Measurements from ENCODE around the gene TMEM18. TPM values are rescaled to one million over a fixed set of nuclear protein-coding genes. Genes with fewer than 3 reads are reported as not detected.

The TMEM18 gene
- total and polyA plus RNA-seq, 2 of the 13 experiments (the other 11 are each of a cell fraction or from before 2014, with no cell fraction given): 45.9 to 49.4 TPM

DNA sequence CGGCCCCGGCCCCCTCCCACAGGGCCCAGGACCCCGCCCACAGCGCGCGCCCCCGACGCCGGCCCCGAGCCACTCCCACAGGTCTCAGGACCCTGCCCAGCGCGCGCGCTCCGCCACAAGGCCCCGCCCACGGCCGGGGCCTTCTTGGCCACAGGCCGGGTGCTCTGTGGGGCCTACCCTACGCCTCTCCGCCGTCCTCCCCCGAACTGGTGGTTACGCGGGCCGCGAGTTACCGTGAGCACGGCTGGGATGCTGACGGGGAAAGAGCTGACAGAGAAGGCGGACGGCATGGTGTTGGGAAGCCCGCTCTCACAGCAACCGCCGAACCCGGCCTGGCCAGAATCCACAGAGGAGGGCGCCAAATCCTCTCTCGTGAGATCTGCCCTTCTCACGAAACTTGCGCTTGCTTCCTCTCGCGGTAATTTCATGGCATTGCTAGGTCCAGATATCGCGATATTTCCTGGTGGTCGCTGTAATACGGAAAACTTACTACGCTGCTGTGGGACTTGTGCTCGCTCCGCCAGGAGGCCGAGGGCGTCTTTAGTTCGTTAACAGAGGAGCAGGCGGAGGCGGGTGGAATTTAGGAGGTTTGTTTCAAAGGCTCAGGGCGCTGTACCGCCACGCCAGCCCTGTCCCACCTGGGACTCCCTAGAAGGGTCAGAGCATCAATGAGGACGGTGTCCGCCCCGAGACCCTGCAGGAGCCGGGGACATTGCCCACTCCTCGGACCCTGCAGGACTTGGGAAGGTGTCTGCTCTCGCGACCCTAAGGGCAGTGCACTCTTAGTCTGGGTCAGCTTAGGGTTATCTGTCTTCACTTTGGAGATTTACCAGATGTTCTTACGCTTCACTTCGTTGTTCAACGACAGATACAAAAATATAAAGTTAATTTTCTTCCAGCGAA is at the start of gene TMEM18 (continued):
- TF ChIP-seq, protein P1, sequence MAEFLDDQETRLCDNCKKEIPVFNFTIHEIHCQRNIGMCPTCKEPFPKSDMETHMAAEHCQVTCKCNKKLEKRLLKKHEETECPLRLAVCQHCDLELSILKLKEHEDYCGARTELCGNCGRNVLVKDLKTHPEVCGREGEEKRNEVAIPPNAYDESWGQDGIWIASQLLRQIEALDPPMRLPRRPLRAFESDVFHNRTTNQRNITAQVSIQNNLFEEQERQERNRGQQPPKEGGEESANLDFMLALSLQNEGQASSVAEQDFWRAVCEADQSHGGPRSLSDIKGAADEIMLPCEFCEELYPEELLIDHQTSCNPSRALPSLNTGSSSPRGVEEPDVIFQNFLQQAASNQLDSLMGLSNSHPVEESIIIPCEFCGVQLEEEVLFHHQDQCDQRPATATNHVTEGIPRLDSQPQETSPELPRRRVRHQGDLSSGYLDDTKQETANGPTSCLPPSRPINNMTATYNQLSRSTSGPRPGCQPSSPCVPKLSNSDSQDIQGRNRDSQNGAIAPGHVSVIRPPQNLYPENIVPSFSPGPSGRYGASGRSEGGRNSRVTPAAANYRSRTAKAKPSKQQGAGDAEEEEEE (CRISPR knock-in tag; IDR thresholded peaks at IDR 0.05; ENCODE audit: borderline replicate concordance): 0 out of 2 replicates have a peak, but pooled peaks have one; percentile 28
- TF ChIP-seq, protein P2, sequence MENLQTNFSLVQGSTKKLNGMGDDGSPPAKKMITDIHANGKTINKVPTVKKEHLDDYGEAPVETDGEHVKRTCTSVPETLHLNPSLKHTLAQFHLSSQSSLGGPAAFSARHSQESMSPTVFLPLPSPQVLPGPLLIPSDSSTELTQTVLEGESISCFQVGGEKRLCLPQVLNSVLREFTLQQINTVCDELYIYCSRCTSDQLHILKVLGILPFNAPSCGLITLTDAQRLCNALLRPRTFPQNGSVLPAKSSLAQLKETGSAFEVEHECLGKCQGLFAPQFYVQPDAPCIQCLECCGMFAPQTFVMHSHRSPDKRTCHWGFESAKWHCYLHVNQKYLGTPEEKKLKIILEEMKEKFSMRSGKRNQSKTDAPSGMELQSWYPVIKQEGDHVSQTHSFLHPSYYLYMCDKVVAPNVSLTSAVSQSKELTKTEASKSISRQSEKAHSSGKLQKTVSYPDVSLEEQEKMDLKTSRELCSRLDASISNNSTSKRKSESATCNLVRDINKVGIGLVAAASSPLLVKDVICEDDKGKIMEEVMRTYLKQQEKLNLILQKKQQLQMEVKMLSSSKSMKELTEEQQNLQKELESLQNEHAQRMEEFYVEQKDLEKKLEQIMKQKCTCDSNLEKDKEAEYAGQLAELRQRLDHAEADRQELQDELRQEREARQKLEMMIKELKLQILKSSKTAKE (CRISPR knock-in tag; IDR thresholded peaks at IDR 0.05; ENCODE audit: borderline replicate concordance): peak; percentile 30; the same call in 1 of the 2 replicates
- TF ChIP-seq TRIM24 (CRISPR knock-in tag; IDR thresholded peaks at IDR 0.05) (no peak), ATM (IDR thresholded peaks at IDR 0.05; ENCODE audit: borderline replicate concordance) (no peak), PAF1 (CRISPR knock-in tag; IDR thresholded peaks at IDR 0.05) (no peak), AHR (CRISPR knock-in tag; IDR thresholded peaks at IDR 0.05) (peak; percentile 92), PCBP1 (IDR thresholded peaks at IDR 0.05; ENCODE audit: borderline replicate concordance, low read depth, low read length) (peak; percentile 29; the same call in 1 of the 2 replicates), ZNF292 (CRISPR knock-in tag; IDR thresholded peaks at IDR 0.05; ENCODE audit: borderline replicate concordance, low read depth) (no peak), ZNF572 (CRISPR knock-in tag; IDR thresholded peaks at IDR 0.05) (peak; percentile 87; the same call in 1 of the 2 replicates), TP53 (CRISPR knock-in tag; conservative IDR thresholded peaks at IDR 0.05) (peak; percentile 90), RFX3 (CRISPR knock-in tag; IDR thresholded peaks at IDR 0.05) (peak; percentile 52; the same call in 1 of the 2 replicates), FOXA3 (CRISPR knock-in tag; IDR thresholded peaks at IDR 0.05) (peak; percentile 68), POLR2G (IDR thresholded peaks at IDR 0.05; ENCODE audit: low read depth, low read length) (peak; percentile 99)
- TF ChIP-seq, protein P3, sequence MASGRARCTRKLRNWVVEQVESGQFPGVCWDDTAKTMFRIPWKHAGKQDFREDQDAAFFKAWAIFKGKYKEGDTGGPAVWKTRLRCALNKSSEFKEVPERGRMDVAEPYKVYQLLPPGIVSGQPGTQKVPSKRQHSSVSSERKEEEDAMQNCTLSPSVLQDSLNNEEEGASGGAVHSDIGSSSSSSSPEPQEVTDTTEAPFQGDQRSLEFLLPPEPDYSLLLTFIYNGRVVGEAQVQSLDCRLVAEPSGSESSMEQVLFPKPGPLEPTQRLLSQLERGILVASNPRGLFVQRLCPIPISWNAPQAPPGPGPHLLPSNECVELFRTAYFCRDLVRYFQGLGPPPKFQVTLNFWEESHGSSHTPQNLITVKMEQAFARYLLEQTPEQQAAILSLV (CRISPR knock-in tag; IDR thresholded peaks at IDR 0.05; ENCODE audit: borderline replicate concordance): peak; percentile 76; the same call in 1 of the 2 replicates
- TF ChIP-seq, protein P4, sequence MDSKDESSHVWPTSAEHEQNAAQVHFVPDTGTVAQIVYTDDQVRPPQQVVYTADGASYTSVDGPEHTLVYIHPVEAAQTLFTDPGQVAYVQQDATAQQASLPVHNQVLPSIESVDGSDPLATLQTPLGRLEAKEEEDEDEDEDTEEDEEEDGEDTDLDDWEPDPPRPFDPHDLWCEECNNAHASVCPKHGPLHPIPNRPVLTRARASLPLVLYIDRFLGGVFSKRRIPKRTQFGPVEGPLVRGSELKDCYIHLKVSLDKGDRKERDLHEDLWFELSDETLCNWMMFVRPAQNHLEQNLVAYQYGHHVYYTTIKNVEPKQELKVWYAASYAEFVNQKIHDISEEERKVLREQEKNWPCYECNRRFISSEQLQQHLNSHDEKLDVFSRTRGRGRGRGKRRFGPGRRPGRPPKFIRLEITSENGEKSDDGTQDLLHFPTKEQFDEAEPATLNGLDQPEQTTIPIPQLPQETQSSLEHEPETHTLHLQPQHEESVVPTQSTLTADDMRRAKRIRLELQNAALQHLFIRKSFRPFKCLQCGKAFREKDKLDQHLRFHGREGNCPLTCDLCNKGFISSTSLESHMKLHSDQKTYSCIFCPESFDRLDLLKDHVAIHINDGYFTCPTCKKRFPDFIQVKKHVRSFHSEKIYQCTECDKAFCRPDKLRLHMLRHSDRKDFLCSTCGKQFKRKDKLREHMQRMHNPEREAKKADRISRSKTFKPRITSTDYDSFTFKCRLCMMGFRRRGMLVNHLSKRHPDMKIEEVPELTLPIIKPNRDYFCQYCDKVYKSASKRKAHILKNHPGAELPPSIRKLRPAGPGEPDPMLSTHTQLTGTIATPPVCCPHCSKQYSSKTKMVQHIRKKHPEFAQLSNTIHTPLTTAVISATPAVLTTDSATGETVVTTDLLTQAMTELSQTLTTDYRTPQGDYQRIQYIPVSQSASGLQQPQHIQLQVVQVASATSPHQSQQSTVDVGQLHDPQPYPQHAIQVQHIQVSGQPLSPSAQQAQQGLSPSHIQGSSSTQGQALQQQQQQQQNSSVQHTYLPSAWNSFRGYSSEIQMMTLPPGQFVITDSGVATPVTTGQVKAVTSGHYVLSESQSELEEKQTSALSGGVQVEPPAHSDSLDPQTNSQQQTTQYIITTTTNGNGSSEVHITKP (CRISPR knock-in tag; IDR thresholded peaks at IDR 0.05; ENCODE audit: low read depth): peak; percentile 68; the same call in 1 of the 2 replicates
- TF ChIP-seq, protein P5, sequence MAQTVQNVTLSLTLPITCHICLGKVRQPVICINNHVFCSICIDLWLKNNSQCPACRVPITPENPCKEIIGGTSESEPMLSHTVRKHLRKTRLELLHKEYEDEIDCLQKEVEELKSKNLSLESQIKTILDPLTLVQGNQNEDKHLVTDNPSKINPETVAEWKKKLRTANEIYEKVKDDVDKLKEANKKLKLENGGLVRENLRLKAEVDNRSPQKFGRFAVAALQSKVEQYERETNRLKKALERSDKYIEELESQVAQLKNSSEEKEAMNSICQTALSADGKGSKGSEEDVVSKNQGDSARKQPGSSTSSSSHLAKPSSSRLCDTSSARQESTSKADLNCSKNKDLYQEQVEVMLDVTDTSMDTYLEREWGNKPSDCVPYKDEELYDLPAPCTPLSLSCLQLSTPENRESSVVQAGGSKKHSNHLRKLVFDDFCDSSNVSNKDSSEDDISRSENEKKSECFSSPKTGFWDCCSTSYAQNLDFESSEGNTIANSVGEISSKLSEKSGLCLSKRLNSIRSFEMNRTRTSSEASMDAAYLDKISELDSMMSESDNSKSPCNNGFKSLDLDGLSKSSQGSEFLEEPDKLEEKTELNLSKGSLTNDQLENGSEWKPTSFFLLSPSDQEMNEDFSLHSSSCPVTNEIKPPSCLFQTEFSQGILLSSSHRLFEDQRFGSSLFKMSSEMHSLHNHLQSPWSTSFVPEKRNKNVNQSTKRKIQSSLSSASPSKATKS (CRISPR knock-in tag; IDR thresholded peaks at IDR 0.05): no peak

Measured in HepG2 (cell line).